HepG2 (cell line): ENCODE data around the gene SS18L1. TPM values are rescaled to one million over a fixed set of nuclear protein-coding genes. Genes with fewer than 3 reads are reported as not detected.

Source experiments
- ARNTL ChIP-seq: sonication (generic); formaldehyde crosslinking; IDR thresholded peaks from 2 replicates; pipeline ENCODE4 v1.4.0; 2020; ENCODE audit warnings: mild to moderate bottlenecking, missing genetic modification reagents
- ATRX ChIP-seq: sonication (generic); formaldehyde crosslinking; IDR thresholded peaks from 2 replicates; pipeline ENCODE4 v1.4.0; 2020; ENCODE audit warnings: missing genetic modification reagents, borderline replicate concordance
- DDIT3 ChIP-seq: sonication (generic); formaldehyde crosslinking; IDR thresholded peaks from 2 replicates; pipeline ENCODE4 v1.4.0; 2020; ENCODE audit warnings: mild to moderate bottlenecking, missing genetic modification reagents
- FUBP1 ChIP-seq: sonication (generic); formaldehyde crosslinking; IDR thresholded peaks from 2 replicates; pipeline ENCODE4 v1.5.1; 2020; ENCODE audit warnings: missing genetic modification reagents, mild to moderate bottlenecking, borderline replicate concordance
- GABPB1 ChIP-seq: IDR thresholded peaks from 2 replicates; pipeline ENCODE4 v1.6.1; 2016; ENCODE audit warnings: mild to moderate bottlenecking, missing genetic modification reagents, moderate library complexity, missing compliant biosample characterization
- HIVEP1 ChIP-seq: sonication (generic); formaldehyde crosslinking; IDR thresholded peaks from 2 replicates; pipeline ENCODE4 v1.4.0; 2020; ENCODE audit warnings: mild to moderate bottlenecking, missing genetic modification reagents
- MYNN ChIP-seq: sonication (generic); formaldehyde crosslinking; IDR thresholded peaks from 2 replicates; pipeline ENCODE4 v1.4.0; 2020; ENCODE audit warnings: mild to moderate bottlenecking, low read depth, missing genetic modification reagents
- PCBP1 ChIP-seq: fragments of 200-400 bp; formaldehyde crosslinking; IDR thresholded peaks from 2 replicates; pipeline ENCODE4 v1.6.1; 2017; ENCODE audit warnings: mild to moderate bottlenecking, low read depth, low read length, borderline replicate concordance
- PCBP2 ChIP-seq: fragments of 200-400 bp; formaldehyde crosslinking; optimal IDR thresholded peaks from 2 replicates; pipeline ENCODE3; 2018; ENCODE audit warnings: low read length, low read depth; ENCODE audit not compliant: poor library complexity, severe bottlenecking
- PTBP1 ChIP-seq: fragments of 200-400 bp; formaldehyde crosslinking; IDR thresholded peaks from 2 replicates; pipeline ENCODE4 v1.6.1; 2018; ENCODE audit warnings: low read length, low read depth; ENCODE audit not compliant: poor library complexity, severe bottlenecking
- RARA ChIP-seq: IDR thresholded peaks from 2 replicates; pipeline ENCODE4 v1.6.1; 2016; ENCODE audit warnings: missing genetic modification reagents, missing compliant biosample characterization
- RFXANK ChIP-seq: IDR thresholded peaks from 2 replicates; pipeline ENCODE4 v1.6.1; 2016
- SALL1 ChIP-seq: sonication (generic); formaldehyde crosslinking; IDR thresholded peaks from 2 replicates; pipeline ENCODE4 v1.8.0; 2022; ENCODE audit warnings: mild to moderate bottlenecking, missing genetic modification reagents
- TERF1 ChIP-seq: sonication (generic); formaldehyde crosslinking; IDR thresholded peaks from 2 replicates; pipeline ENCODE4 v1.8.0; 2022; ENCODE audit warnings: mild to moderate bottlenecking, missing genetic modification reagents, moderate library complexity
- ZFP91 ChIP-seq: sonication (generic); formaldehyde crosslinking; IDR thresholded peaks from 2 replicates; pipeline ENCODE4 v1.9.0; 2022; ENCODE audit warnings: missing genetic modification reagents, mild to moderate bottlenecking, borderline replicate concordance
- ZNF101 ChIP-seq: sonication (generic); formaldehyde crosslinking; IDR thresholded peaks from 2 replicates; pipeline ENCODE4 v1.4.0; 2020; ENCODE audit warnings: mild to moderate bottlenecking, low read depth, missing genetic modification reagents, borderline replicate concordance
- ZNF225 ChIP-seq: sonication (generic); formaldehyde crosslinking; IDR thresholded peaks from 2 replicates; pipeline ENCODE4 v1.4.0; 2020; ENCODE audit warnings: mild to moderate bottlenecking, missing genetic modification reagents
- ZNF331 ChIP-seq: sonication (generic); formaldehyde crosslinking; IDR thresholded peaks from 2 replicates; pipeline ENCODE4 v1.4.0; 2020; ENCODE audit warnings: missing genetic modification reagents
- ZNF496 ChIP-seq: sonication (generic); formaldehyde crosslinking; IDR thresholded peaks from 2 replicates; pipeline ENCODE4 v1.8.1; 2023; ENCODE audit warnings: mild to moderate bottlenecking, moderate library complexity, missing genetic modification reagents; ENCODE audit not compliant: insufficient replicate concordance
- ZNF775 ChIP-seq: sonication (generic); formaldehyde crosslinking; IDR thresholded peaks from 2 replicates; pipeline ENCODE4 v1.4.0; 2020; ENCODE audit warnings: missing genetic modification reagents, mild to moderate bottlenecking, moderate library complexity, borderline replicate concordance
- ZNF781 ChIP-seq: sonication (generic); formaldehyde crosslinking; IDR thresholded peaks from 2 replicates; pipeline ENCODE4 v1.5.1; 2020; ENCODE audit warnings: borderline replicate concordance, mild to moderate bottlenecking, missing genetic modification reagents; ENCODE audit errors: not compliant biosample characterization
- polyA plus RNA-seq, 8 experiments: library from polyadenylated mRNA; depleted of rRNA in 3 of 8; stranded (reverse) in 7 of 8; unstranded in 1 of 8; fragments of >200 nt; fragmentation: Illumina TruSeq in 4 of 8; extraction: Trizol in 4 of 8; gene quantifications; 2 replicates each; pipeline versions ENCODE4 v1.2.1 to v1.2.3, GENCODE V29; 2011 to 2016; ENCODE audit warnings: low read depth in 4 of 8, missing spikeins in 1 of 8, mixed read lengths in 1 of 8; ENCODE audit not compliant: insufficient read depth in 1 of 8
- total RNA-seq, 5 experiments: library from RNA; depleted of rRNA; stranded (reverse); fragments of >200 nt; fragmentation: Illumina TruSeq; extraction: Trizol; gene quantifications; 2 replicates each; pipeline ENCODE4 v1.2.3, GENCODE V29; 2016; ENCODE audit warnings: low read depth in 1 of 5

Gene SS18L1
- total and polyA plus RNA-seq, 2 of the 13 experiments (the other 11 are each of a cell fraction or from before 2014, with no cell fraction given): 17.8 to 27.6 TPM

GRCh38 chr20:62118113-62119043 lies 25.2 kb upstream of the SS18L1 start (continued):
- TF ChIP-seq ZFP91 (CRISPR knock-in tag) (0 out of 2 replicates have a peak, but pooled peaks have one; percentile 6), ARNTL (CRISPR knock-in tag) (0 out of 2 replicates have a peak, but pooled peaks have one; percentile 50), PCBP1 (peak; percentile 46; the same call in 1 of the 2 replicates), ATRX (CRISPR knock-in tag) (no peak), PCBP2 (peak; percentile 66), PTBP1 (peak; percentile 49), ZNF496 (CRISPR knock-in tag) (no peak), RARA (CRISPR knock-in tag) (no peak), HIVEP1 (CRISPR knock-in tag) (no peak), GABPB1 (0 out of 2 replicates have a peak, but pooled peaks have one; percentile 20), MYNN (CRISPR knock-in tag) (no peak), TERF1 (CRISPR knock-in tag) (no peak), RFXANK (CRISPR knock-in tag) (no peak), SALL1 (CRISPR knock-in tag) (0 out of 2 replicates have a peak, but pooled peaks have one; percentile 27), ZNF775 (no peak), FUBP1 (CRISPR knock-in tag) (peak; percentile 71; the same call in 1 of the 2 replicates), DDIT3 (no peak), ZNF781 (CRISPR knock-in tag) (no peak), ZNF331 (CRISPR knock-in tag) (0 out of 2 replicates have a peak, but pooled peaks have one; percentile 31), ZNF101 (CRISPR knock-in tag) (no peak), ZNF225 (CRISPR knock-in tag) (peak; percentile 65; the same call in 1 of the 2 replicates)
